ENCODE measurements around the gene ZNF628.

DNA sequence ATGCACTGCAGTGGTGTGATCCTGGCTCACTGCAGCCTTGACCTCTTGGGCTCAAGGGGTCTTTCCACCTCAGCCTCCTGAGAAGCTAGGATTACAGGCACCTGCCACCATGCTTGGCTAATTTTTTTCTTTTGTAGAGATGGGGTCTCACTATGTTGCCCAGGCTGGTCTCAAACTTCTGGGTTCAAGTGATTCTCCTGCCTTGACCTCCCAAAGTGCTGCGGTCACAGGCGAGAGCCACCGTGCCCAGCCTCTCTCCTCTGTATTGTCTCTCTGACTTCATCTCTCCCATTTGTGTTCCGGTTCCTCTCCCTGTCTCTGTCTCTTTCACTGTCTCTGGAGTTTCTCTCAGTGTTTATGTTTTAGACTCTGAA lies 10.2 kb upstream of the ZNF628 start:
- TF ChIP-seq CTCF (IDR thresholded peaks at IDR 0.05): no peak
- TF ChIP-seq, protein P1, sequence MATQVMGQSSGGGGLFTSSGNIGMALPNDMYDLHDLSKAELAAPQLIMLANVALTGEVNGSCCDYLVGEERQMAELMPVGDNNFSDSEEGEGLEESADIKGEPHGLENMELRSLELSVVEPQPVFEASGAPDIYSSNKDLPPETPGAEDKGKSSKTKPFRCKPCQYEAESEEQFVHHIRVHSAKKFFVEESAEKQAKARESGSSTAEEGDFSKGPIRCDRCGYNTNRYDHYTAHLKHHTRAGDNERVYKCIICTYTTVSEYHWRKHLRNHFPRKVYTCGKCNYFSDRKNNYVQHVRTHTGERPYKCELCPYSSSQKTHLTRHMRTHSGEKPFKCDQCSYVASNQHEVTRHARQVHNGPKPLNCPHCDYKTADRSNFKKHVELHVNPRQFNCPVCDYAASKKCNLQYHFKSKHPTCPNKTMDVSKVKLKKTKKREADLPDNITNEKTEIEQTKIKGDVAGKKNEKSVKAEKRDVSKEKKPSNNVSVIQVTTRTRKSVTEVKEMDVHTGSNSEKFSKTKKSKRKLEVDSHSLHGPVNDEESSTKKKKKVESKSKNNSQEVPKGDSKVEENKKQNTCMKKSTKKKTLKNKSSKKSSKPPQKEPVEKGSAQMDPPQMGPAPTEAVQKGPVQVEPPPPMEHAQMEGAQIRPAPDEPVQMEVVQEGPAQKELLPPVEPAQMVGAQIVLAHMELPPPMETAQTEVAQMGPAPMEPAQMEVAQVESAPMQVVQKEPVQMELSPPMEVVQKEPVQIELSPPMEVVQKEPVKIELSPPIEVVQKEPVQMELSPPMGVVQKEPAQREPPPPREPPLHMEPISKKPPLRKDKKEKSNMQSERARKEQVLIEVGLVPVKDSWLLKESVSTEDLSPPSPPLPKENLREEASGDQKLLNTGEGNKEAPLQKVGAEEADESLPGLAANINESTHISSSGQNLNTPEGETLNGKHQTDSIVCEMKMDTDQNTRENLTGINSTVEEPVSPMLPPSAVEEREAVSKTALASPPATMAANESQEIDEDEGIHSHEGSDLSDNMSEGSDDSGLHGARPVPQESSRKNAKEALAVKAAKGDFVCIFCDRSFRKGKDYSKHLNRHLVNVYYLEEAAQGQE (IDR thresholded peaks at IDR 0.05; ENCODE audit: insufficient read depth in 1 of 2, low read depth in 2 of 2, low read length in 1 of 2): no peak
